PC-3 (cell line): ENCODE data around the gene RAMP1.

ENCODE experiments used
- EZH2 ChIP-seq: fragments of 300-600 bp; sonication (generic); IDR thresholded peaks from one replicate; pipeline ENCODE4 v1.6.1; 2017; ENCODE audit warnings: antibody characterized with exemption, mild to moderate bottlenecking, low read length; ENCODE audit not compliant: unreplicated experiment
- TF ChIP-seq, protein P1 (sequence below): fragments of 300-600 bp; sonication (generic); conservative IDR thresholded peaks from 2 replicates; pipeline ENCODE4 v1.5.1; 2017; ENCODE audit warnings: antibody characterized with exemption, low read depth, mild to moderate bottlenecking, low read length

DNA sequence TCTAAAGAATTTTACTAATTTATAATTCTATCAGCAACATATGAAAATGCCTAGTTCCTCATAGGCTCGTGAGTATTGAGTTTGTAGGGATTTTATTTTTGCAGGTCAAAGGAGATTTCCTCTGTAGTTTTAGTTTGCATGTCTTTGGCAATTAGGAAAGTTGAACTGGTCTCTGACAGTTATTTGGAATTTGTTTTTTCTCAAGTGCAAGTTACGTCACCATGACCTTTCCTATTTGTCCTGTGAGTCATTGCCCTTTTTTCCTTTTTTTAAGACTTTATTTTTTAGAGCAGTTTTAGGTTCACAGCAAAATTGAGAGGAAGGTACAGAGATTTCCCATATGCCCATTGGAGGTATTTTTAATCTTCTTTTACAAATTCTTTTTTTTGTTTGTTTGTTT is 29.0 kb downstream of the RAMP1 start:
- TF ChIP-seq EZH2 = no peak
- TF ChIP-seq, protein P1, sequence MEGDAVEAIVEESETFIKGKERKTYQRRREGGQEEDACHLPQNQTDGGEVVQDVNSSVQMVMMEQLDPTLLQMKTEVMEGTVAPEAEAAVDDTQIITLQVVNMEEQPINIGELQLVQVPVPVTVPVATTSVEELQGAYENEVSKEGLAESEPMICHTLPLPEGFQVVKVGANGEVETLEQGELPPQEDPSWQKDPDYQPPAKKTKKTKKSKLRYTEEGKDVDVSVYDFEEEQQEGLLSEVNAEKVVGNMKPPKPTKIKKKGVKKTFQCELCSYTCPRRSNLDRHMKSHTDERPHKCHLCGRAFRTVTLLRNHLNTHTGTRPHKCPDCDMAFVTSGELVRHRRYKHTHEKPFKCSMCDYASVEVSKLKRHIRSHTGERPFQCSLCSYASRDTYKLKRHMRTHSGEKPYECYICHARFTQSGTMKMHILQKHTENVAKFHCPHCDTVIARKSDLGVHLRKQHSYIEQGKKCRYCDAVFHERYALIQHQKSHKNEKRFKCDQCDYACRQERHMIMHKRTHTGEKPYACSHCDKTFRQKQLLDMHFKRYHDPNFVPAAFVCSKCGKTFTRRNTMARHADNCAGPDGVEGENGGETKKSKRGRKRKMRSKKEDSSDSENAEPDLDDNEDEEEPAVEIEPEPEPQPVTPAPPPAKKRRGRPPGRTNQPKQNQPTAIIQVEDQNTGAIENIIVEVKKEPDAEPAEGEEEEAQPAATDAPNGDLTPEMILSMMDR = no peak
